Natural killer cell (primary cell): ENCODE results near the gene ZNF142. TPM values are rescaled to one million over a fixed set of nuclear protein-coding genes. Genes with fewer than 3 reads are reported as not detected.

ENCODE experiments used
- ATAC-seq, 3 donors: fragments of 150-1000 bp in 2 of 3; fragments of 200-7000 bp in 1 of 3; cut with Tn5 transposase; 1 replicate in 1 of 3; 2 replicates in 2 of 3; pipeline ENCODE4 v1.10.0; 2021; ENCODE audit warnings: mild to moderate bottlenecking in 2 of 3, moderate library complexity in 2 of 3
- DNase-seq, 2 donors: peaks; one replicate each; pipeline versions ENCODE4 v3.0.0 to v3.0.0-alpha.2; 2013 to 2021; ENCODE audit warnings: mixed read lengths in 1 of 2
- H3K27ac ChIP-seq: one replicate; pipeline ENCODE4 v1.5.1; 2013; ENCODE audit warnings: mild to moderate bottlenecking, low read length
- H3K27me3 ChIP-seq: one replicate; pipeline ENCODE4 v1.6.1; 2013; ENCODE audit warnings: low read length; ENCODE audit not compliant: control insufficient read depth, insufficient read depth
- H3K36me3 ChIP-seq: one replicate; pipeline ENCODE4 v1.6.1; 2013; ENCODE audit warnings: low read length; ENCODE audit not compliant: control insufficient read depth, insufficient read depth
- H3K4me1 ChIP-seq: one replicate; pipeline ENCODE4 v1.6.1; 2013; ENCODE audit warnings: low read length; ENCODE audit not compliant: control insufficient read depth, insufficient read depth
- H3K4me3 ChIP-seq: one replicate; pipeline ENCODE4 v1.5.1; 2013; ENCODE audit warnings: low read length
- H3K9me3 ChIP-seq: one replicate; pipeline ENCODE4 v1.6.1; 2013; ENCODE audit warnings: low read length; ENCODE audit not compliant: control insufficient read depth, insufficient read depth
- H3K27ac Mint-ChIP-seq, 2 donors: one replicate each; pipeline ENCODE4 v1.8.0; 2022; ENCODE audit warnings: mild to moderate bottlenecking in 2 of 2, mixed read lengths in 2 of 2, moderate library complexity in 1 of 2
- H3K27me3 Mint-ChIP-seq, 2 donors: one replicate each; pipeline ENCODE4 v1.8.0; 2022; ENCODE audit warnings: low read depth in 2 of 2, mixed read lengths in 2 of 2
- H3K36me3 Mint-ChIP-seq: one replicate; pipeline ENCODE4 v1.8.0; 2022; ENCODE audit warnings: mixed read lengths
- H3K4me1 Mint-ChIP-seq, 2 donors: one replicate each; pipeline ENCODE4 v1.8.0; 2022; ENCODE audit warnings: mixed read lengths in 2 of 2
- H3K4me3 Mint-ChIP-seq: one replicate; pipeline ENCODE4 v1.8.0; 2022; ENCODE audit warnings: mild to moderate bottlenecking, moderate library complexity, mixed read lengths
- H3K9me3 Mint-ChIP-seq, 2 donors: one replicate each; pipeline ENCODE4 v1.8.0; 2022; ENCODE audit warnings: mixed read lengths in 2 of 2
- CTCF ChIP-seq: fragments of 200-600 bp; IDR thresholded peaks from one replicate; pipeline ENCODE4 v1.8.0; 2022; ENCODE audit warnings: antibody characterized with exemption
- WGBS: methylation state at CpG from one replicate; pipeline ENCODE4 v1.1.7; 2013; ENCODE audit warnings: missing lambda C conversion rate; ENCODE audit not compliant: insufficient coverage; 5-methylcytosine and 5-hydroxymethylcytosine counted together
- intact Hi-C: fragments of 100-400 bp; cut with micrococcal nuclease; formaldehyde crosslinking; loops from one replicate; pipeline ENCODE4 v1.14.2; 2022
- total RNA-seq, 4 donors: library from RNA; stranded (reverse); fragments of 120-200 nt in 1 of 4; gene quantifications; one replicate each; pipeline versions ENCODE4 v1.2.3 to v1.2.4, GENCODE V29; 2013 to 2022

Gene ZNF142
- total RNA-seq, 3 donors from 2014 or later (not counting 1 experiment from before 2014, with no cell fraction given): 57.0 to 67.8 (median 62.6) TPM

DNA sequence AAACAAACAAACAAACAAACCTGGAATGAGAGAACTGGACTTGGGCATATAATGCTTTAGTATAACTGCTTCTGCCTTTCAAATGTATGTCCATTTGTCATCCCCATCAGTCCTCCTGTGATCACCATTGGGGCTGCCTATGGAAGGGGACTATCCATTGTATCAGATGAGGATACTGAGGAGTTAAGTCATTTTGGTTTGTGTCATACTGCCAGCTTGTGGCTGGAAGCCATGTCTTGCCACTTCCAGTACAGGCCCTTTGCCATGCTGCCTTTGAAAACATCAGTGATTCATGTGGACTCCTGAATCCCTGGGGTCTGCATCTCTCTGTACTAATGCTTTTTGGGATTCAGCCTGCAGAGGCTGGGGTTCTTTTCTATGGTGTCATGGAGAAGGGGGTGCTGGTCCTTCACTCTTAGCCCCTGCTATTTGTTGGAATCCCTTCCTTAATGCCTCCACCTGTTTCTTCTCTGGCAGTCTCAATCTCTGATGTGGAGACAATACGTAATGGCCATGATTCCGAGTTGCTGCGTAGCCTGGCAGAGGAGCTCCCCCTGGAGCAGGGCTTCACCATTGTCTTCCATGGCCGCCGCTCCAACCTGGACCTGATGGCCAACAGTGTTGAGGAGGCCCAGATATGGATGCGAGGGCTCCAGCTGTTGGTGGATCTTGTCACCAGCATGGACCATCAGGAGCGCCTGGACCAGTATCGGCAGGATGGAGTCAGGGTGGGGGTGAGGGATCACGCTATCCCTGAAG, 41.1 kb downstream of the ZNF142 start:
- Mint-ChIP-seq H3K27me3 (no peaks in the 10 kb centered on the region), H3K27ac (no peak overlapping the region), H3K4me1 (no peaks in the 10 kb centered on the region), H3K36me3 (no peaks in the 10 kb centered on the region), H3K4me3 (no peak overlapping the region), H3K9me3 (no peaks in the 10 kb centered on the region)
- Histone ChIP-seq H3K9me3 (no peaks in the 10 kb centered on the region), H3K4me1 (no peaks in the 10 kb centered on the region), H3K27ac (no peak overlapping the region), H3K27me3 (no peaks in the 10 kb centered on the region), H3K4me3 (no peak overlapping the region), H3K36me3 (no peaks in the 10 kb centered on the region)
- WGBS: 95% methylated on average over 9 of the region's 9 CpGs
- no peak for DNase-seq
- no peak for TF ChIP-seq CTCF
- intact Hi-C loops: no loop called here
- no peak for ATAC-seq

GRCh38 chr2:218615868-218616315, 43.5 kb downstream of the ZNF142 start:
- Mint-ChIP-seq H3K27ac (no peak overlapping the region), H3K36me3 (no peaks in the 10 kb centered on the region), H3K27me3 (no peaks in the 10 kb centered on the region), H3K4me3 (no peak overlapping the region), H3K9me3 (no peaks in the 10 kb centered on the region), H3K4me1 (no peaks in the 10 kb centered on the region)
- Histone ChIP-seq H3K27ac (no peak overlapping the region), H3K9me3 (no peaks in the 10 kb centered on the region), H3K27me3 (no peaks in the 10 kb centered on the region), H3K4me3 (no peak overlapping the region), H3K36me3 (no peaks in the 10 kb centered on the region), H3K4me1 (no peaks in the 10 kb centered on the region)
- TF ChIP-seq CTCF: no peak
- intact Hi-C loops: no loop called here
- WGBS: 96% methylated on average over 6 of the region's 6 CpGs
- DNase-seq (no peak), ATAC-seq (no peak)

GRCh38 chr2:218607436-218608115, 51.8 kb downstream of the ZNF142 start, which contains the start of gene PLCD4:
PLCD4 (plus strand) TSS chr2:218607899; CDS start chr2:218615740, 7,841 bp downstream.
- Mint-ChIP-seq H3K4me3 (no peak within 1 kb of the TSS), H3K36me3 (no peaks in the 10 kb centered on the region), H3K27ac (no peak within 1 kb of the TSS), H3K27me3 (peaks cover 12 to 26% of the 10 kb centered on the region in 2 donors), H3K4me1 (no peaks in the 10 kb centered on the region), H3K9me3 (no peaks in the 10 kb centered on the region)
- intact Hi-C loops: no loop called here
- no peak for TF ChIP-seq CTCF
- DNase-seq: no peak
- WGBS: 54% methylated on average over 7 of the region's 8 CpGs
- Histone ChIP-seq H3K9me3 (no peaks in the 10 kb centered on the region), H3K27me3 (no peaks in the 10 kb centered on the region), H3K4me1 (no peaks in the 10 kb centered on the region), H3K4me3 (no peak within 1 kb of the TSS), H3K27ac (no peak within 1 kb of the TSS), H3K36me3 (no peaks in the 10 kb centered on the region)
- ATAC-seq: no peak
